GM12878 (cell line): ENCODE results near the gene PLA2G15. TPM values are rescaled to one million over a fixed set of nuclear protein-coding genes. Genes with fewer than 3 reads are reported as not detected.

Experiments used
- BACH1 ChIP-seq: fragments of 450-650 bp; IDR thresholded peaks from 2 replicates; pipeline ENCODE4 v1.6.1; 2017; ENCODE audit warnings: mild to moderate bottlenecking, borderline replicate concordance
- CEBPB ChIP-seq, 2 experiments: fragments of 150-350 bp in 1 of 2; IDR thresholded peaks; 2 replicates each; pipeline ENCODE4 v1.6.1; 2012 to 2014; ENCODE audit warnings: low read depth in 2 of 2, low read length in 2 of 2, borderline replicate concordance in 1 of 2, inconsistent platforms in 1 of 2
- CREB1 ChIP-seq: IDR thresholded peaks from 2 replicates; pipeline ENCODE4 v1.6.1; 2012; ENCODE audit warnings: low read depth, mild to moderate bottlenecking, inconsistent platforms
- DPF2 ChIP-seq: fragments of 450-650 bp; IDR thresholded peaks from 2 replicates; pipeline ENCODE4 v1.6.1; 2017; ENCODE audit warnings: mild to moderate bottlenecking
- E2F8 ChIP-seq: fragments of 450-650 bp; IDR thresholded peaks from 2 replicates; pipeline ENCODE4 v1.6.1; 2018; ENCODE audit warnings: mild to moderate bottlenecking, low read depth, moderate library complexity; ENCODE audit not compliant: partially characterized antibody
- EGR1 ChIP-seq, 2 experiments: IDR thresholded peaks; 1 replicate in 1 of 2; 2 replicates in 1 of 2; pipeline ENCODE4 v1.6.1; 2011 to 2012; ENCODE audit warnings: low read depth in 2 of 2, low read length in 2 of 2, borderline replicate concordance in 1 of 2, mild to moderate bottlenecking in 1 of 2, moderate library complexity in 1 of 2
- GATAD2B ChIP-seq: fragments of 450-650 bp; conservative IDR thresholded peaks from 2 replicates; pipeline ENCODE4 v1.6.1; 2017; ENCODE audit warnings: low read depth, mild to moderate bottlenecking, moderate library complexity
- IKZF1 ChIP-seq: fragments of 450-650 bp; conservative IDR thresholded peaks from 2 replicates; pipeline ENCODE4 v1.6.1; 2017; ENCODE audit warnings: antibody characterized with exemption, mild to moderate bottlenecking
- IKZF2 ChIP-seq, 2 experiments: fragments of 450-650 bp; IDR thresholded peaks; 2 replicates each; pipeline ENCODE4 v1.6.1; 2017; ENCODE audit warnings: mild to moderate bottlenecking in 2 of 2, moderate library complexity in 2 of 2
- MEF2B ChIP-seq: fragments of 450-650 bp; IDR thresholded peaks from 2 replicates; pipeline ENCODE4 v1.6.1; 2018; ENCODE audit warnings: mild to moderate bottlenecking, moderate library complexity; ENCODE audit not compliant: partially characterized antibody, poor library complexity, severe bottlenecking
- MLLT1 ChIP-seq: fragments of 450-650 bp; IDR thresholded peaks from 2 replicates; pipeline ENCODE4 v1.6.1; 2016; ENCODE audit warnings: mild to moderate bottlenecking
- NBN ChIP-seq: fragments of 450-650 bp; IDR thresholded peaks from 2 replicates; pipeline ENCODE4 v1.6.1; 2016
- NR2C1 ChIP-seq: fragments of 450-650 bp; IDR thresholded peaks from 2 replicates; pipeline ENCODE4 v1.6.1; 2017; ENCODE audit warnings: antibody characterized with exemption, mild to moderate bottlenecking, moderate library complexity
- PAX5 ChIP-seq: IDR thresholded peaks from 2 replicates; pipeline ENCODE4 v1.6.1; 2011; ENCODE audit warnings: low read depth, low read length, borderline replicate concordance
- PKNOX1 ChIP-seq: fragments of 450-650 bp; IDR thresholded peaks from 2 replicates; pipeline ENCODE4 v1.6.1; 2016; ENCODE audit warnings: mild to moderate bottlenecking
- SMARCA5 ChIP-seq: fragments of 450-650 bp; IDR thresholded peaks from 2 replicates; pipeline ENCODE4 v1.6.1; 2017; ENCODE audit warnings: mild to moderate bottlenecking
- SRF ChIP-seq, 2 experiments: IDR thresholded peaks; 2 replicates each; pipeline ENCODE4 v1.6.1; 2011; ENCODE audit warnings: low read depth in 2 of 2, low read length in 2 of 2, mild to moderate bottlenecking in 1 of 2, moderate library complexity in 1 of 2
- ZNF687 ChIP-seq: fragments of 450-650 bp; IDR thresholded peaks from 2 replicates; pipeline ENCODE4 v1.6.1; 2017; ENCODE audit warnings: mild to moderate bottlenecking, moderate library complexity
- polyA plus RNA-seq, 11 experiments: library from polyadenylated mRNA; depleted of rRNA in 4 of 11; unstranded in 6 of 11; stranded (reverse) in 5 of 11; fragments of >200 nt; fragmentation: Nextera tagmentation in 4 of 11; fragmentation: Illumina TruSeq in 1 of 11; extraction: Ambion mirVana in 4 of 11; extraction: Trizol in 1 of 11; gene quantifications; 1 replicate in 1 of 11; 2 replicates in 10 of 11; pipeline versions ENCODE4 v1.2.1 to v1.2.3, GENCODE V29; 2011 to 2016; ENCODE audit warnings: inconsistent platforms in 2 of 11, missing spikeins in 2 of 11, low read depth in 1 of 11
- total RNA-seq, 4 experiments: library from RNA; depleted of rRNA in 3 of 4; stranded (reverse); fragments of >200 nt in 3 of 4; fragmentation: Illumina TruSeq in 1 of 4; extraction: Trizol in 1 of 4; gene quantifications; 2 replicates each; pipeline versions ENCODE4 v1.2.1 to v1.2.3, GENCODE V29; 2013 to 2021

PLA2G15 gene
- total and polyA plus RNA-seq, 10 of the 15 experiments (the other 5 are each of a cell fraction or from before 2014, with no cell fraction given): 0.31 to 9.4 (median 6.8) TPM

GRCh38 chr16:68264128-68265077 is 19.2 kb downstream of the PLA2G15 start, which contains the start of gene SLC7A6 (continued):
- TF ChIP-seq E2F8: no peak
- peak; percentile 52 for TF ChIP-seq MEF2B
- TF ChIP-seq PAX5: 0 out of 2 replicates have a peak, but pooled peaks have one; percentile 4
- TF ChIP-seq CEBPB (IDR thresholded peaks at IDR 0.05; ENCODE audit: borderline replicate concordance in 1 of 2, low read depth in 2 of 2, low read length in 2 of 2): no peak
- peak in 1 of 2 experiments; percentile 78; a peak in 2 of 3 replicates for TF ChIP-seq EGR1 (IDR thresholded peaks at IDR 0.05; ENCODE audit: borderline replicate concordance in 1 of 2, low read depth in 2 of 2, low read length in 2 of 2)
- peak; percentile 41; the same call in 1 of the 2 replicates for TF ChIP-seq ZNF687
- TF ChIP-seq PKNOX1: peak; percentile 4; the same call in 1 of the 2 replicates
- TF ChIP-seq IKZF1: peak; percentile 91
- TF ChIP-seq NBN: peak; percentile 20
- peak; percentile 74 for TF ChIP-seq DPF2
- TF ChIP-seq IKZF2 (IDR thresholded peaks at IDR 0.05): peak; percentile 43 to 51; a peak in 2 of 4 replicates
- 0 out of 2 replicates have a peak, but pooled peaks have one; percentile 42 for TF ChIP-seq MLLT1
- TF ChIP-seq GATAD2B: peak; percentile 96
- TF ChIP-seq SMARCA5: peak; percentile 94
- peak; percentile 99 for TF ChIP-seq BACH1
- TF ChIP-seq SRF (IDR thresholded peaks at IDR 0.05; ENCODE audit: low read depth in 2 of 2, low read length in 2 of 2): no peak
- peak; percentile 45; the same call in 1 of the 2 replicates for TF ChIP-seq CREB1
- TF ChIP-seq NR2C1: 0 out of 2 replicates have a peak, but pooled peaks have one; percentile 17
